WTC11 (cell line): ENCODE results near the gene IP6K2. TPM values are rescaled to one million over a fixed set of nuclear protein-coding genes. Genes with fewer than 3 reads are reported as not detected.

Source experiments
- ATF1 ChIP-seq: sonication (generic); formaldehyde crosslinking; IDR thresholded peaks from 2 replicates; pipeline ENCODE4 v1.8.1; 2023; ENCODE audit warnings: mild to moderate bottlenecking, moderate library complexity, missing genetic modification reagents
- CREB1 ChIP-seq: sonication (generic); formaldehyde crosslinking; IDR thresholded peaks from 2 replicates; pipeline ENCODE4 v1.8.0; 2023; ENCODE audit warnings: mild to moderate bottlenecking, missing genetic modification reagents
- CREM ChIP-seq: sonication (generic); formaldehyde crosslinking; IDR thresholded peaks from 2 replicates; pipeline ENCODE4 v1.8.1; 2022; ENCODE audit warnings: mild to moderate bottlenecking, missing genetic modification reagents, moderate library complexity
- FOXP1 ChIP-seq: sonication (generic); formaldehyde crosslinking; IDR thresholded peaks from 2 replicates; pipeline ENCODE4 v1.8.0; 2022; ENCODE audit warnings: missing genetic modification reagents, mild to moderate bottlenecking, moderate library complexity, borderline replicate concordance
- GABPB1 ChIP-seq: sonication (generic); formaldehyde crosslinking; IDR thresholded peaks from 2 replicates; pipeline ENCODE4 v1.8.1; 2023; ENCODE audit warnings: mild to moderate bottlenecking, missing genetic modification reagents
- IRF2 ChIP-seq: sonication (generic); formaldehyde crosslinking; IDR thresholded peaks from 2 replicates; pipeline ENCODE4 v1.8.0; 2022; ENCODE audit warnings: low read depth, missing genetic modification reagents, borderline replicate concordance
- KAT7 ChIP-seq: sonication (generic); formaldehyde crosslinking; IDR thresholded peaks from 2 replicates; pipeline ENCODE4 v1.8.1; 2023; ENCODE audit warnings: missing genetic modification reagents, mild to moderate bottlenecking, borderline replicate concordance
- PRRX2 ChIP-seq: fragments of 250-450 bp; sonication (Bioruptor Pico); IDR thresholded peaks from 2 replicates; pipeline ENCODE4 v1.8.0; 2021; ENCODE audit warnings: mild to moderate bottlenecking
- RELA ChIP-seq: sonication (generic); formaldehyde crosslinking; IDR thresholded peaks from 2 replicates; pipeline ENCODE4 v1.8.1; 2022; ENCODE audit warnings: missing genetic modification reagents, mild to moderate bottlenecking, borderline replicate concordance
- RORB ChIP-seq: fragments of 250-450 bp; sonication (Bioruptor Pico); IDR thresholded peaks from 2 replicates; pipeline ENCODE4 v1.9.0; 2021; ENCODE audit warnings: mild to moderate bottlenecking
- TP53 ChIP-seq: sonication (generic); formaldehyde crosslinking; IDR thresholded peaks from 2 replicates; pipeline ENCODE4 v1.8.1; 2023; ENCODE audit warnings: mild to moderate bottlenecking, missing genetic modification reagents
- ZBTB21 ChIP-seq: sonication (generic); formaldehyde crosslinking; IDR thresholded peaks from 2 replicates; pipeline ENCODE4 v1.8.1; 2023; ENCODE audit warnings: mild to moderate bottlenecking, missing genetic modification reagents, borderline replicate concordance
- ZNF138 ChIP-seq: sonication (generic); formaldehyde crosslinking; conservative IDR thresholded peaks from 2 replicates; pipeline ENCODE4 v1.8.1; 2022; ENCODE audit warnings: mild to moderate bottlenecking, moderate library complexity, missing genetic modification reagents
- ZNF219 ChIP-seq: sonication (generic); formaldehyde crosslinking; IDR thresholded peaks from 2 replicates; pipeline ENCODE4 v1.8.0; 2023; ENCODE audit warnings: missing genetic modification reagents, mild to moderate bottlenecking, borderline replicate concordance
- ZNF263 ChIP-seq: sonication (generic); formaldehyde crosslinking; IDR thresholded peaks from 2 replicates; pipeline ENCODE4 v1.8.1; 2022; ENCODE audit warnings: low read depth, mild to moderate bottlenecking, moderate library complexity, missing genetic modification reagents
- ZNF396 ChIP-seq: fragments of 250-450 bp; sonication (Bioruptor Pico); IDR thresholded peaks from 2 replicates; pipeline ENCODE4 v1.8.0; 2021; ENCODE audit warnings: mild to moderate bottlenecking, moderate library complexity, borderline replicate concordance
- total RNA-seq: library from RNA; stranded (reverse); gene quantifications from 3 replicates; pipeline ENCODE4 v1.2.3, GENCODE V29; 2021
- TF ChIP-seq, protein P1 (sequence below): sonication (generic); formaldehyde crosslinking; IDR thresholded peaks from 2 replicates; pipeline ENCODE4 v1.8.1; 2023; ENCODE audit warnings: mild to moderate bottlenecking, missing genetic modification reagents, moderate library complexity
- TF ChIP-seq, protein P2 (sequence below): fragments of 250-450 bp; sonication (Bioruptor Pico); IDR thresholded peaks from 2 replicates; pipeline ENCODE4 v1.9.0; 2021; ENCODE audit warnings: mild to moderate bottlenecking, borderline replicate concordance
- TF ChIP-seq, protein P3 (sequence below): sonication (generic); formaldehyde crosslinking; conservative IDR thresholded peaks from 2 replicates; pipeline ENCODE4 v1.8.1; 2022; ENCODE audit warnings: mild to moderate bottlenecking, missing genetic modification reagents
- TF ChIP-seq, protein P4 (sequence below): sonication (generic); formaldehyde crosslinking; IDR thresholded peaks from 2 replicates; pipeline ENCODE4 v1.8.1; 2022; ENCODE audit warnings: mild to moderate bottlenecking, missing genetic modification reagents, moderate library complexity, borderline replicate concordance
- TF ChIP-seq, protein P5 (sequence below): sonication (generic); formaldehyde crosslinking; IDR thresholded peaks from 2 replicates; pipeline ENCODE4 v1.8.0; 2022; ENCODE audit warnings: mild to moderate bottlenecking, missing genetic modification reagents
- TF ChIP-seq, protein P6 (sequence below): sonication (generic); formaldehyde crosslinking; IDR thresholded peaks from 2 replicates; pipeline ENCODE4 v1.8.1; 2023; ENCODE audit warnings: mild to moderate bottlenecking, missing genetic modification reagents
- TF ChIP-seq, protein P7 (sequence below): sonication (generic); formaldehyde crosslinking; IDR thresholded peaks from 2 replicates; pipeline ENCODE4 v1.8.1; 2023; ENCODE audit warnings: mild to moderate bottlenecking, missing genetic modification reagents
- TF ChIP-seq, protein P8 (sequence below): sonication (generic); formaldehyde crosslinking; IDR thresholded peaks from 2 replicates; pipeline ENCODE4 v1.8.0; 2022; ENCODE audit warnings: mild to moderate bottlenecking, missing genetic modification reagents

The IP6K2 gene
- total RNA-seq, 1 experiment from 2014 or later: 123 TPM

DNA sequence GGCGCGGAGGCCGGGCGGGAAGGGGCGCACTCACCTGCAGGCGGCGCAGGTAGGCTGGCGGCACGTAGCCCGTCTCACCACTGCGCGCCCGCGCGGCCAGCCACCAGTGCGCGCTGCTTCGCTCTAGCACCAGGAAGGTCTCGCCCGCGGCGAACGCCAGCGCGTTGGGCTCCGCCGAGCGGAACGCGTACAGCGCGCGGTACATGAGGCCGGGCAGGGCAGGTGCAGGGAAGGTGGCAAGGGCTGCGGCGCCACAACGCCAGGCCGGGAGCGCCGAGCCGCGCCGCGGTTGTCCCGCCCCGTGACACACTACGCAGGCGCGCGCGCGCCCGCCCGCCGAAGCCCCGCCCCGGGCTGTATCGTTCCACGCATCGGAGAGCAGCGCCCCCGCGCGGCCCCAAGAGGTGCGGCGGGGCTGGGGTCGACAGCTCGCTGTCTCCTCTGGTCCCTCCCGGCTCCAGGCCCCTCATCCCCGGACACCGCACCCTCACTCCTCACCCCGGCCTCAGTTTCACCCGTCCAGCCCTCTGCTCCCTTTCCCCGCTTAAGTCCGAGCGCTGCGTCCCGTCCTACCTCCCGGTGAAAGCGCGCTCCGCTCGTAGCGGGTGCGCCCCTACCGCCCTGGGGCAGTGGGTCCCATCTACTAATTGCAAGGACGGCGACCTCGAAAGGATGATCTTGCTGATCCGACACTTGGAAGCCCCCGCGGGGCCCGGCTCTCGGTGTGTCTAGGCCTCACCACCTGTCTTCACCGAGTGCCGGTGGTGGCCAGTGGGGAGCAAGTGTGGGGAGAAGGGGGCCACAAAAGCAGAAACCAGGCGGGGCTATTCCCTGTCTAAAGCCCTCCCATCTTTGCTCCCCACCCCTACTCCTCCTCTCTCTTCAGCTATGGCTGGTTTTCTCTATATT is 31.2 kb downstream of the IP6K2 start, which contains the start of gene NCKIPSD (continued):
- TF ChIP-seq, protein P1, sequence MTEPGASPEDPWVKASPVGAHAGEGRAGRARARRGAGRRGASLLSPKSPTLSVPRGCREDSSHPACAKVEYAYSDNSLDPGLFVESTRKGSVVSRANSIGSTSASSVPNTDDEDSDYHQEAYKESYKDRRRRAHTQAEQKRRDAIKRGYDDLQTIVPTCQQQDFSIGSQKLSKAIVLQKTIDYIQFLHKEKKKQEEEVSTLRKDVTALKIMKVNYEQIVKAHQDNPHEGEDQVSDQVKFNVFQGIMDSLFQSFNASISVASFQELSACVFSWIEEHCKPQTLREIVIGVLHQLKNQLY (CRISPR knock-in tag): no peak
- no peak for TF ChIP-seq ZNF396 (CRISPR knock-in tag)
- no peak for TF ChIP-seq IRF2 (CRISPR knock-in tag)
- TF ChIP-seq, protein P2, sequence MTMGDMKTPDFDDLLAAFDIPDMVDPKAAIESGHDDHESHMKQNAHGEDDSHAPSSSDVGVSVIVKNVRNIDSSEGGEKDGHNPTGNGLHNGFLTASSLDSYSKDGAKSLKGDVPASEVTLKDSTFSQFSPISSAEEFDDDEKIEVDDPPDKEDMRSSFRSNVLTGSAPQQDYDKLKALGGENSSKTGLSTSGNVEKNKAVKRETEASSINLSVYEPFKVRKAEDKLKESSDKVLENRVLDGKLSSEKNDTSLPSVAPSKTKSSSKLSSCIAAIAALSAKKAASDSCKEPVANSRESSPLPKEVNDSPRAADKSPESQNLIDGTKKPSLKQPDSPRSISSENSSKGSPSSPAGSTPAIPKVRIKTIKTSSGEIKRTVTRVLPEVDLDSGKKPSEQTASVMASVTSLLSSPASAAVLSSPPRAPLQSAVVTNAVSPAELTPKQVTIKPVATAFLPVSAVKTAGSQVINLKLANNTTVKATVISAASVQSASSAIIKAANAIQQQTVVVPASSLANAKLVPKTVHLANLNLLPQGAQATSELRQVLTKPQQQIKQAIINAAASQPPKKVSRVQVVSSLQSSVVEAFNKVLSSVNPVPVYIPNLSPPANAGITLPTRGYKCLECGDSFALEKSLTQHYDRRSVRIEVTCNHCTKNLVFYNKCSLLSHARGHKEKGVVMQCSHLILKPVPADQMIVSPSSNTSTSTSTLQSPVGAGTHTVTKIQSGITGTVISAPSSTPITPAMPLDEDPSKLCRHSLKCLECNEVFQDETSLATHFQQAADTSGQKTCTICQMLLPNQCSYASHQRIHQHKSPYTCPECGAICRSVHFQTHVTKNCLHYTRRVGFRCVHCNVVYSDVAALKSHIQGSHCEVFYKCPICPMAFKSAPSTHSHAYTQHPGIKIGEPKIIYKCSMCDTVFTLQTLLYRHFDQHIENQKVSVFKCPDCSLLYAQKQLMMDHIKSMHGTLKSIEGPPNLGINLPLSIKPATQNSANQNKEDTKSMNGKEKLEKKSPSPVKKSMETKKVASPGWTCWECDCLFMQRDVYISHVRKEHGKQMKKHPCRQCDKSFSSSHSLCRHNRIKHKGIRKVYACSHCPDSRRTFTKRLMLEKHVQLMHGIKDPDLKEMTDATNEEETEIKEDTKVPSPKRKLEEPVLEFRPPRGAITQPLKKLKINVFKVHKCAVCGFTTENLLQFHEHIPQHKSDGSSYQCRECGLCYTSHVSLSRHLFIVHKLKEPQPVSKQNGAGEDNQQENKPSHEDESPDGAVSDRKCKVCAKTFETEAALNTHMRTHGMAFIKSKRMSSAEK: no peak
- TF ChIP-seq ATF1 (CRISPR knock-in tag): no peak
- TF ChIP-seq, protein P3, sequence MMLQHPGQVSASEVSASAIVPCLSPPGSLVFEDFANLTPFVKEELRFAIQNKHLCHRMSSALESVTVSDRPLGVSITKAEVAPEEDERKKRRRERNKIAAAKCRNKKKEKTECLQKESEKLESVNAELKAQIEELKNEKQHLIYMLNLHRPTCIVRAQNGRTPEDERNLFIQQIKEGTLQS: no peak
- TF ChIP-seq, protein P4, sequence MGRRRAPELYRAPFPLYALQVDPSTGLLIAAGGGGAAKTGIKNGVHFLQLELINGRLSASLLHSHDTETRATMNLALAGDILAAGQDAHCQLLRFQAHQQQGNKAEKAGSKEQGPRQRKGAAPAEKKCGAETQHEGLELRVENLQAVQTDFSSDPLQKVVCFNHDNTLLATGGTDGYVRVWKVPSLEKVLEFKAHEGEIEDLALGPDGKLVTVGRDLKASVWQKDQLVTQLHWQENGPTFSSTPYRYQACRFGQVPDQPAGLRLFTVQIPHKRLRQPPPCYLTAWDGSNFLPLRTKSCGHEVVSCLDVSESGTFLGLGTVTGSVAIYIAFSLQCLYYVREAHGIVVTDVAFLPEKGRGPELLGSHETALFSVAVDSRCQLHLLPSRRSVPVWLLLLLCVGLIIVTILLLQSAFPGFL (CRISPR knock-in tag): no peak
- TF ChIP-seq CREB1: no peak; the same call in 1 of the 2 replicates
- TF ChIP-seq, protein P5, sequence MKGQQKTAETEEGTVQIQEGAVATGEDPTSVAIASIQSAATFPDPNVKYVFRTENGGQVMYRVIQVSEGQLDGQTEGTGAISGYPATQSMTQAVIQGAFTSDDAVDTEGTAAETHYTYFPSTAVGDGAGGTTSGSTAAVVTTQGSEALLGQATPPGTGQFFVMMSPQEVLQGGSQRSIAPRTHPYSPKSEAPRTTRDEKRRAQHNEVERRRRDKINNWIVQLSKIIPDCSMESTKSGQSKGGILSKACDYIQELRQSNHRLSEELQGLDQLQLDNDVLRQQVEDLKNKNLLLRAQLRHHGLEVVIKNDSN (CRISPR knock-in tag): peak; percentile 60; the same call in 1 of the 2 replicates
- TF ChIP-seq TP53 (CRISPR knock-in tag): peak; percentile 96
- TF ChIP-seq ZNF219: no peak
- no peak for TF ChIP-seq RELA (CRISPR knock-in tag)
- TF ChIP-seq CREM (CRISPR knock-in tag): no peak; the same call in 1 of the 2 replicates
- no peak for TF ChIP-seq ZNF263 (CRISPR knock-in tag)
- TF ChIP-seq, protein P6, sequence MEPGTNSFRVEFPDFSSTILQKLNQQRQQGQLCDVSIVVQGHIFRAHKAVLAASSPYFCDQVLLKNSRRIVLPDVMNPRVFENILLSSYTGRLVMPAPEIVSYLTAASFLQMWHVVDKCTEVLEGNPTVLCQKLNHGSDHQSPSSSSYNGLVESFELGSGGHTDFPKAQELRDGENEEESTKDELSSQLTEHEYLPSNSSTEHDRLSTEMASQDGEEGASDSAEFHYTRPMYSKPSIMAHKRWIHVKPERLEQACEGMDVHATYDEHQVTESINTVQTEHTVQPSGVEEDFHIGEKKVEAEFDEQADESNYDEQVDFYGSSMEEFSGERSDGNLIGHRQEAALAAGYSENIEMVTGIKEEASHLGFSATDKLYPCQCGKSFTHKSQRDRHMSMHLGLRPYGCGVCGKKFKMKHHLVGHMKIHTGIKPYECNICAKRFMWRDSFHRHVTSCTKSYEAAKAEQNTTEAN: no peak
- no peak for TF ChIP-seq RORB (CRISPR knock-in tag)
- peak; percentile 95 for TF ChIP-seq FOXP1 (CRISPR knock-in tag)
- TF ChIP-seq, protein P7, sequence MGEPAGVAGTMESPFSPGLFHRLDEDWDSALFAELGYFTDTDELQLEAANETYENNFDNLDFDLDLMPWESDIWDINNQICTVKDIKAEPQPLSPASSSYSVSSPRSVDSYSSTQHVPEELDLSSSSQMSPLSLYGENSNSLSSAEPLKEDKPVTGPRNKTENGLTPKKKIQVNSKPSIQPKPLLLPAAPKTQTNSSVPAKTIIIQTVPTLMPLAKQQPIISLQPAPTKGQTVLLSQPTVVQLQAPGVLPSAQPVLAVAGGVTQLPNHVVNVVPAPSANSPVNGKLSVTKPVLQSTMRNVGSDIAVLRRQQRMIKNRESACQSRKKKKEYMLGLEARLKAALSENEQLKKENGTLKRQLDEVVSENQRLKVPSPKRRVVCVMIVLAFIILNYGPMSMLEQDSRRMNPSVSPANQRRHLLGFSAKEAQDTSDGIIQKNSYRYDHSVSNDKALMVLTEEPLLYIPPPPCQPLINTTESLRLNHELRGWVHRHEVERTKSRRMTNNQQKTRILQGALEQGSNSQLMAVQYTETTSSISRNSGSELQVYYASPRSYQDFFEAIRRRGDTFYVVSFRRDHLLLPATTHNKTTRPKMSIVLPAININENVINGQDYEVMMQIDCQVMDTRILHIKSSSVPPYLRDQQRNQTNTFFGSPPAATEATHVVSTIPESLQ (CRISPR knock-in tag): no peak
- TF ChIP-seq ZNF138 (CRISPR knock-in tag): peak; percentile 94
- TF ChIP-seq GABPB1: peak; percentile 51; the same call in 1 of the 2 replicates
- peak; percentile 73; the same call in 1 of the 2 replicates for TF ChIP-seq KAT7 (CRISPR knock-in tag)
- TF ChIP-seq, protein P8, sequence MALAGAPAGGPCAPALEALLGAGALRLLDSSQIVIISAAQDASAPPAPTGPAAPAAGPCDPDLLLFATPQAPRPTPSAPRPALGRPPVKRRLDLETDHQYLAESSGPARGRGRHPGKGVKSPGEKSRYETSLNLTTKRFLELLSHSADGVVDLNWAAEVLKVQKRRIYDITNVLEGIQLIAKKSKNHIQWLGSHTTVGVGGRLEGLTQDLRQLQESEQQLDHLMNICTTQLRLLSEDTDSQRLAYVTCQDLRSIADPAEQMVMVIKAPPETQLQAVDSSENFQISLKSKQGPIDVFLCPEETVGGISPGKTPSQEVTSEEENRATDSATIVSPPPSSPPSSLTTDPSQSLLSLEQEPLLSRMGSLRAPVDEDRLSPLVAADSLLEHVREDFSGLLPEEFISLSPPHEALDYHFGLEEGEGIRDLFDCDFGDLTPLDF (CRISPR knock-in tag): 0 out of 2 replicates have a peak, but pooled peaks have one; percentile 69
- TF ChIP-seq ZBTB21 (CRISPR knock-in tag): peak; percentile 94; the same call in 1 of the 2 replicates
- TF ChIP-seq PRRX2 (CRISPR knock-in tag): no peak; the same call in none of the 2 replicates
